HCT116 (cell line): ENCODE measurements around the gene ZNF222. TPM values are rescaled to one million over a fixed set of nuclear protein-coding genes. Genes with fewer than 3 reads are reported as not detected.

Experiments used
- ATAC-seq: fragments of 200-7000 bp; cut with Tn5 transposase; 2 replicates; pipeline ENCODE4 v1.9.1; 2020; ENCODE audit warnings: mild to moderate bottlenecking, moderate library complexity
- BruUV-seq: library from RNA; stranded (reverse); fragments of 400-500 nt; replicated peaks from 2 replicates; lab custom pipeline; 2021; lab: Mats Ljungman, UMichigan
- CTCF ChIA-PET: fragments of 300-600 bp; sonication (Branson Sonifier 250); formaldehyde crosslinking; loops from one replicate; lab custom pipeline; 2021; ENCODE audit warnings: antibody characterized with exemption; lab: Charles Lee
- POLR2A ChIA-PET: fragments of 300-600, 350-600 bp; sonication (Branson Sonifier 250); formaldehyde crosslinking; loops from one replicate; lab custom pipeline; 2021; ENCODE audit warnings: antibody characterized with exemption; lab: Charles Lee
- RAD21 ChIA-PET, 2 experiments: fragments of 300-600 bp; sonication (Branson Sonifier 250); formaldehyde crosslinking; loops; one replicate each; lab custom pipeline; 2023; ENCODE audit warnings: low total read pairs in 2 of 2; ENCODE audit not compliant: uncharacterized antibody in 2 of 2, unreplicated experiment in 2 of 2, low non-redundant PET in 1 of 2; lab: Charles Lee
- DNase-seq: peaks from one replicate; pipeline ENCODE4 v3.0.0-alpha.2; 2010; ENCODE audit warnings: low read depth, low spot score
- H2AFZ ChIP-seq: fragments of 200-600 bp; shearing (Covaris generic), sonication (generic); 2 replicates; pipeline ENCODE4 v1.6.1; 2017; ENCODE audit warnings: low read depth, mixed run types, mixed read lengths, antibody characterized with exemption, low read length; ENCODE audit not compliant: poor library complexity, severe bottlenecking
- H3K27ac ChIP-seq: 2 replicates; pipeline ENCODE4 v1.5.1; 2012; ENCODE audit warnings: low read depth, low read length
- H3K27me3 ChIP-seq: fragments of 200-600 bp; sonication (generic); 2 replicates; pipeline ENCODE4 v1.6.1; 2016; ENCODE audit warnings: mixed run types, low read length, mixed read lengths; ENCODE audit not compliant: insufficient read depth
- H3K36me3 ChIP-seq, 2 experiments: fragments of 200-500 bp in 1 of 2; fragments of 200-600 bp in 1 of 2; sonication (Bioruptor generic) in 1 of 2; sonication (generic) in 1 of 2; 2 replicates each; pipeline versions ENCODE4 v1.5.1 to v1.6.1; 2014 to 2016; ENCODE audit warnings: low read length in 2 of 2, inconsistent platforms in 1 of 2, mixed read lengths in 1 of 2, mixed run types in 1 of 2; ENCODE audit not compliant: insufficient read depth in 2 of 2, control insufficient read depth in 1 of 2
- H3K4me1 ChIP-seq, 2 experiments: fragments of 200-600 bp in 1 of 2; sonication (generic) in 1 of 2; 2 replicates each; pipeline versions ENCODE4 v1.5.1 to v1.6.1; 2012 to 2017; ENCODE audit warnings: low read length in 2 of 2, inconsistent platforms in 1 of 2, mild to moderate bottlenecking in 1 of 2, mixed read lengths in 1 of 2, mixed run types in 1 of 2, moderate library complexity in 1 of 2; ENCODE audit not compliant: insufficient read depth in 2 of 2, control insufficient read depth in 1 of 2
- H3K4me2 ChIP-seq: fragments of 200-600 bp; sonication (generic); 2 replicates; pipeline ENCODE4 v1.6.1; 2017; ENCODE audit warnings: mixed run types, low read length, mixed read lengths
- H3K4me3 ChIP-seq, 2 experiments: fragments of 200-600 bp in 1 of 2; sonication (generic) in 1 of 2; replicated peaks in 1 of 2; 2 replicates each; pipeline ENCODE4 v1.5.1; 2011 to 2016; ENCODE audit warnings: low read length in 2 of 2, control low read depth in 1 of 2, low read depth in 1 of 2, mild to moderate bottlenecking in 1 of 2, mixed read lengths in 1 of 2, mixed run types in 1 of 2
- H3K79me2 ChIP-seq: fragments of 200-600 bp; sonication (generic); 2 replicates; pipeline ENCODE4 v1.6.1; 2017; ENCODE audit warnings: mild to moderate bottlenecking, mixed run types, low read length, moderate library complexity, mixed read lengths; ENCODE audit not compliant: insufficient read depth
- H3K9ac ChIP-seq: fragments of 200-600 bp; sonication (generic); 2 replicates; pipeline ENCODE4 v1.6.1; 2016; ENCODE audit warnings: low read length, mixed read lengths
- H3K9me2 ChIP-seq: fragments of 200-600 bp; sonication (generic), shearing (Covaris generic); 2 replicates; pipeline ENCODE4 v1.6.1; 2017; ENCODE audit warnings: mixed run types, mild to moderate bottlenecking, moderate library complexity; ENCODE audit not compliant: insufficient read depth
- H3K9me3 ChIP-seq, 2 experiments: fragments of 200-500 bp in 1 of 2; fragments of 200-600 bp in 1 of 2; sonication (Bioruptor generic) in 1 of 2; sonication (generic) in 1 of 2; 2 replicates each; pipeline ENCODE4 v1.6.1; 2014 to 2017; ENCODE audit warnings: low read length in 2 of 2, mixed read lengths in 2 of 2, inconsistent platforms in 1 of 2, low read depth in 1 of 2, mild to moderate bottlenecking in 1 of 2, mixed run types in 1 of 2, moderate library complexity in 1 of 2; ENCODE audit not compliant: control insufficient read depth in 1 of 2, insufficient read depth in 1 of 2
- H4K20me1 ChIP-seq: fragments of 200-600 bp; sonication (generic), shearing (Covaris generic); 2 replicates; pipeline ENCODE4 v1.6.1; 2017; ENCODE audit warnings: mixed run types, mild to moderate bottlenecking, moderate library complexity; ENCODE audit not compliant: insufficient read depth
- CBX3 ChIP-seq: IDR thresholded peaks from 2 replicates; pipeline ENCODE4 v1.6.1; 2012; ENCODE audit warnings: low read depth
- CEBPB ChIP-seq: IDR thresholded peaks from 2 replicates; pipeline ENCODE4 v1.6.1; 2012; ENCODE audit warnings: low read depth
- POLR2A ChIP-seq: IDR thresholded peaks from 2 replicates; pipeline ENCODE4 v1.7.0; 2011; ENCODE audit warnings: borderline replicate concordance; ENCODE audit not compliant: insufficient read depth, insufficient read length; ENCODE audit errors: extremely low read depth
- TCF7L2 ChIP-seq: IDR thresholded peaks from 2 replicates; pipeline ENCODE4 v1.7.0; 2011; ENCODE audit warnings: borderline replicate concordance, inconsistent platforms; ENCODE audit not compliant: insufficient read depth, insufficient read length; ENCODE audit errors: extremely low read depth
- YY1 ChIP-seq: IDR thresholded peaks from 2 replicates; pipeline ENCODE4 v1.6.1; 2011; ENCODE audit warnings: low read length, low read depth, moderate library complexity, mild to moderate bottlenecking; ENCODE audit not compliant: insufficient replicate concordance; ENCODE audit errors: extremely low read depth
- ZFX ChIP-seq: fragments of 450-650 bp; IDR thresholded peaks from 2 replicates; pipeline ENCODE4 v1.6.1; 2017
- ZNF274 ChIP-seq: fragments of 200-500 bp; sonication (Bioruptor generic); IDR thresholded peaks from 2 replicates; pipeline ENCODE4 v1.6.1; 2014; ENCODE audit warnings: mild to moderate bottlenecking, low read depth, low read length, inconsistent platforms
- intact Hi-C: fragments of 100-400 bp; cut with micrococcal nuclease; formaldehyde crosslinking; loops from 2 replicates; pipeline ENCODE4 v1.10.0; 2022
- total RNA-seq: library from RNA; stranded (reverse); gene quantifications from one replicate; pipeline ENCODE4 v1.2.1, GENCODE V29; 2021; ENCODE audit not compliant: unreplicated experiment
- TF ChIP-seq, protein P1 (sequence below): IDR thresholded peaks from 2 replicates; pipeline ENCODE4 v1.6.1; 2011; ENCODE audit warnings: mild to moderate bottlenecking, low read length, moderate library complexity; ENCODE audit not compliant: insufficient replicate concordance; ENCODE audit errors: extremely low read depth
- TF ChIP-seq, protein P2 (sequence below): IDR thresholded peaks from 2 replicates; pipeline ENCODE4 v1.6.1; 2012; ENCODE audit warnings: low read depth

ZNF222 gene
- total RNA-seq, 1 experiment from 2014 or later, result 3.0 TPM

DNA sequence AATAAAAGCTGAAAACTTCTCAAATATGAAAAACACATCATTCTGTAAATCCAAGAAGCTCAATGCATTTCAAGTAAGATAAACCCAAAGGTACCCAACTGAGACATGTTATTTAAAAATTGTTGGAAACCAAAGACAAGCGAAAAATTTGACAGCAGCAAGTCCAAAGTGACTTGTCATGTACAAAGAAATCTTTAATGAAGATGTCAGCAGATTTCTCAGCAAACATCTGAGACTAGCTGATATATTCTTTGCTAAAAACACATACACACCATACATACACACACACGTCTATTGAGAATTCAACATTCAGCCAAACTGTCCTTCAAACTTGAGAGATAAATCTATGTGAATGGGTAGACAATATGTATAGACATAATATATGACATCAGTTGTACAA, 5.7 kb upstream of the ZNF222 start:
- no TSS peak for BruUV-seq
- ATAC-seq, result no peak
- POLR2A ChIA-PET, result no interaction called here
- Histone ChIP-seq H3K9me2 (no peaks in the 10 kb centered on the region), H2AFZ (no peak overlapping the region), H3K4me1 (no peaks in the 10 kb centered on the region), H3K9ac (no peak overlapping the region), H4K20me1 (no peaks in the 10 kb centered on the region), H3K27ac (no peak overlapping the region), H3K79me2 (no peaks in the 10 kb centered on the region), H3K27me3 (no peaks in the 10 kb centered on the region), H3K4me3 (no peak overlapping the region), H3K36me3 (no peaks in the 10 kb centered on the region), H3K4me2 (no peak overlapping the region), H3K9me3 (no peaks in the 10 kb centered on the region)
- intact Hi-C loops, result no loop called here
- DNase-seq, result no peak
- TF ChIP-seq POLR2A, result no peak
- TF ChIP-seq CBX3, result no peak
- no peak for TF ChIP-seq ZNF274
- TF ChIP-seq, protein P1, sequence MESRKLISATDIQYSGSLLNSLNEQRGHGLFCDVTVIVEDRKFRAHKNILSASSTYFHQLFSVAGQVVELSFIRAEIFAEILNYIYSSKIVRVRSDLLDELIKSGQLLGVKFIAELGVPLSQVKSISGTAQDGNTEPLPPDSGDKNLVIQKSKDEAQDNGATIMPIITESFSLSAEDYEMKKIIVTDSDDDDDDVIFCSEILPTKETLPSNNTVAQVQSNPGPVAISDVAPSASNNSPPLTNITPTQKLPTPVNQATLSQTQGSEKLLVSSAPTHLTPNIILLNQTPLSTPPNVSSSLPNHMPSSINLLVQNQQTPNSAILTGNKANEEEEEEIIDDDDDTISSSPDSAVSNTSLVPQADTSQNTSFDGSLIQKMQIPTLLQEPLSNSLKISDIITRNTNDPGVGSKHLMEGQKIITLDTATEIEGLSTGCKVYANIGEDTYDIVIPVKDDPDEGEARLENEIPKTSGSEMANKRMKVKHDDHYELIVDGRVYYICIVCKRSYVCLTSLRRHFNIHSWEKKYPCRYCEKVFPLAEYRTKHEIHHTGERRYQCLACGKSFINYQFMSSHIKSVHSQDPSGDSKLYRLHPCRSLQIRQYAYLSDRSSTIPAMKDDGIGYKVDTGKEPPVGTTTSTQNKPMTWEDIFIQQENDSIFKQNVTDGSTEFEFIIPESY, result no peak
- no peak for TF ChIP-seq ZFX
- no peak for TF ChIP-seq YY1
- TF ChIP-seq, protein P2, sequence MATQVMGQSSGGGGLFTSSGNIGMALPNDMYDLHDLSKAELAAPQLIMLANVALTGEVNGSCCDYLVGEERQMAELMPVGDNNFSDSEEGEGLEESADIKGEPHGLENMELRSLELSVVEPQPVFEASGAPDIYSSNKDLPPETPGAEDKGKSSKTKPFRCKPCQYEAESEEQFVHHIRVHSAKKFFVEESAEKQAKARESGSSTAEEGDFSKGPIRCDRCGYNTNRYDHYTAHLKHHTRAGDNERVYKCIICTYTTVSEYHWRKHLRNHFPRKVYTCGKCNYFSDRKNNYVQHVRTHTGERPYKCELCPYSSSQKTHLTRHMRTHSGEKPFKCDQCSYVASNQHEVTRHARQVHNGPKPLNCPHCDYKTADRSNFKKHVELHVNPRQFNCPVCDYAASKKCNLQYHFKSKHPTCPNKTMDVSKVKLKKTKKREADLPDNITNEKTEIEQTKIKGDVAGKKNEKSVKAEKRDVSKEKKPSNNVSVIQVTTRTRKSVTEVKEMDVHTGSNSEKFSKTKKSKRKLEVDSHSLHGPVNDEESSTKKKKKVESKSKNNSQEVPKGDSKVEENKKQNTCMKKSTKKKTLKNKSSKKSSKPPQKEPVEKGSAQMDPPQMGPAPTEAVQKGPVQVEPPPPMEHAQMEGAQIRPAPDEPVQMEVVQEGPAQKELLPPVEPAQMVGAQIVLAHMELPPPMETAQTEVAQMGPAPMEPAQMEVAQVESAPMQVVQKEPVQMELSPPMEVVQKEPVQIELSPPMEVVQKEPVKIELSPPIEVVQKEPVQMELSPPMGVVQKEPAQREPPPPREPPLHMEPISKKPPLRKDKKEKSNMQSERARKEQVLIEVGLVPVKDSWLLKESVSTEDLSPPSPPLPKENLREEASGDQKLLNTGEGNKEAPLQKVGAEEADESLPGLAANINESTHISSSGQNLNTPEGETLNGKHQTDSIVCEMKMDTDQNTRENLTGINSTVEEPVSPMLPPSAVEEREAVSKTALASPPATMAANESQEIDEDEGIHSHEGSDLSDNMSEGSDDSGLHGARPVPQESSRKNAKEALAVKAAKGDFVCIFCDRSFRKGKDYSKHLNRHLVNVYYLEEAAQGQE, result no peak
- TF ChIP-seq CEBPB, result no peak
- TF ChIP-seq TCF7L2, result no peak
- RAD21 ChIA-PET, result no interaction called here
- CTCF ChIA-PET, result no interaction called here
